Mucosa of descending colon (tissue), 3 donors: ENCODE measurements around the gene ADAMTS20. TPM values are rescaled to one million over a fixed set of nuclear protein-coding genes. Genes with fewer than 3 reads are reported as not detected.

Experiments used
- ATAC-seq: fragments of 200-7000 bp; cut with Tn5 transposase; one replicate; pipeline ENCODE4 v1.9.1; 2020; ENCODE audit warnings: mild to moderate bottlenecking, moderate library complexity
- DNase-seq, 3 donors: peaks; one replicate each; pipeline ENCODE4 v3.0.0-alpha.2; 2020
- H3K36me3 ChIP-seq: fragments of 200-600 bp; one replicate; pipeline ENCODE4 v1.8.0; 2021; ENCODE audit warnings: low read depth, mild to moderate bottlenecking
- H3K4me1 ChIP-seq: fragments of 200-600 bp; one replicate; pipeline ENCODE4 v1.8.0; 2021; ENCODE audit warnings: low read depth, mild to moderate bottlenecking
- H3K4me3 ChIP-seq: fragments of 200-600 bp; one replicate; pipeline ENCODE4 v1.8.0; 2021; ENCODE audit warnings: mild to moderate bottlenecking
- H3K9me3 ChIP-seq: fragments of 200-600 bp; one replicate; pipeline ENCODE4 v1.8.0; 2021; ENCODE audit warnings: mild to moderate bottlenecking
- intact Hi-C, 2 donors: fragments of 100-400 bp; cut with DNase I in 1 of 2; cut with micrococcal nuclease in 1 of 2; formaldehyde crosslinking; loops; one replicate each; pipeline versions ENCODE4 v1.11.0 to v1.11.1; 2022; cut with DNase I, micrococcal nuclease
- total RNA-seq, 3 donors: library from RNA; stranded (reverse); fragmentation: NEBNext Ultra II Directional in 2 of 3; extraction: Animal tissue kit (Norgen Biotek cat#: 25700) in 2 of 3; gene quantifications; one replicate each; pipeline versions ENCODE4 v1.2.1 to v1.2.4, GENCODE V29; 2021 to 2023
- TF ChIP-seq, protein P1 (sequence below): fragments of 200-600 bp; IDR thresholded peaks from one replicate; pipeline ENCODE4 v1.8.0; 2022; ENCODE audit warnings: antibody characterized with exemption, mild to moderate bottlenecking
- donor health status: DM: no; HTN: no; CAD: no; lungs with moderate emphysema.
- donor health status: DM: no; HTN: no; CAD: no.
- donor health status: DM: no; HTN: yes; CAD: no.

ADAMTS20 gene
- total RNA-seq, 3 donors from 2014 or later: not detected

DNA sequence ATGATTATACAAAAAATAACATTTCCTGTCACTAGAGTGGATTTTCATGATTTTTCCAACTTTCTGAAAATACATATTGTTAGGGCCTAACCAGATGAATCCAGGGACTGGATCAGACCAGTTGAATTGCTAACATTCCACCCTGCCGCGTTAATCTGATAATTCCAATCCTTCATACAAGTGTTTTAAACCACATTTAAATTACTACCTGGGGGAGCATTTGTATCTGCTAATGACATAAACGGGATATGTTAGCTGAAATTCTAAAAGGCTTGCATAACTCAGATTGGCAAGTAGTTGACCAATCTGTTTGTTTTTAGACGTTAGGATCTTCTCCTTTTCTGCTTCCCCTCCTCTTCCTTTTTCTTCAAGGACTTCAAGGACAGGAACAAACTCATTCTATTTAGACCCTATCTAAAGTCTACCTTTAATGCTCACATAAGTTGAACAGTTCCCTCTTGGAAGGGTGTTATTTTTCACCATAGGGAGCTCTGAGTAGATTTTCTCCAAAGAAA is 239.0 kb downstream of the ADAMTS20 start:
- H3K36me3 ChIP-seq: no peaks in the 10 kb centered on the region
- ATAC-seq (no peak), DNase-seq (no peak)
- intact Hi-C loops: no loop called here
- H3K9me3 ChIP-seq: no peaks in the 10 kb centered on the region
- H3K4me1 ChIP-seq: no peaks in the 10 kb centered on the region
- TF ChIP-seq, protein P1, sequence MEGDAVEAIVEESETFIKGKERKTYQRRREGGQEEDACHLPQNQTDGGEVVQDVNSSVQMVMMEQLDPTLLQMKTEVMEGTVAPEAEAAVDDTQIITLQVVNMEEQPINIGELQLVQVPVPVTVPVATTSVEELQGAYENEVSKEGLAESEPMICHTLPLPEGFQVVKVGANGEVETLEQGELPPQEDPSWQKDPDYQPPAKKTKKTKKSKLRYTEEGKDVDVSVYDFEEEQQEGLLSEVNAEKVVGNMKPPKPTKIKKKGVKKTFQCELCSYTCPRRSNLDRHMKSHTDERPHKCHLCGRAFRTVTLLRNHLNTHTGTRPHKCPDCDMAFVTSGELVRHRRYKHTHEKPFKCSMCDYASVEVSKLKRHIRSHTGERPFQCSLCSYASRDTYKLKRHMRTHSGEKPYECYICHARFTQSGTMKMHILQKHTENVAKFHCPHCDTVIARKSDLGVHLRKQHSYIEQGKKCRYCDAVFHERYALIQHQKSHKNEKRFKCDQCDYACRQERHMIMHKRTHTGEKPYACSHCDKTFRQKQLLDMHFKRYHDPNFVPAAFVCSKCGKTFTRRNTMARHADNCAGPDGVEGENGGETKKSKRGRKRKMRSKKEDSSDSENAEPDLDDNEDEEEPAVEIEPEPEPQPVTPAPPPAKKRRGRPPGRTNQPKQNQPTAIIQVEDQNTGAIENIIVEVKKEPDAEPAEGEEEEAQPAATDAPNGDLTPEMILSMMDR: no peak
- no peak overlapping the region for H3K4me3 ChIP-seq

DNA sequence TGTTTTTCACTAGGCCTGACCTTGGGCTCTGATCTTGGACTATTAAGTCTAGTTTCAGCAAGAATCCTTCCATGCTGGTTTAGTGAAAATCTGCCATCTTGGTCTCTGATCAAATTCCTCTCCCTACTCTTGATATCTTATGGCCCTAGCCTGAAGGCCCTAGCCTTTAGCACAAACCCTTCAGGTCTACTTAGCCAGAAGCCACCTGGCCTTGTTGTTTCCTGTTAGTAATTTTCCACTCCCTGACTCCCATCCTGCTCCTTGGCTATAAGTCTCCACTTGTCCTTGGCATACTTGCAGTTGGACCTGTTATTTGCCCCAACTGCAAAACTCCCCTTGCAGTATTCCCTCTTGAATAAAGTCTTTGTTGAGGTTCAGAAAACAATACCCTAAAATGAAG is 241.4 kb downstream of the ADAMTS20 start:
- no peak for ATAC-seq
- intact Hi-C loops: no loop called here
- TF ChIP-seq, protein P1: no peak
- Histone ChIP-seq H3K4me1 (no peaks in the 10 kb centered on the region), H3K9me3 (no peaks in the 10 kb centered on the region), H3K36me3 (no peaks in the 10 kb centered on the region), H3K4me3 (no peak overlapping the region)
- DNase-seq: no peak

- intact Hi-C loops: no loop called here
- TF ChIP-seq, protein P1: no peak
- ATAC-seq: no peak
Measured at GRCh38 chr12:43309959-43310358, 242.0 kb downstream of the ADAMTS20 start.

GRCh38 chr12:43308776-43309175 is 243.2 kb downstream of the ADAMTS20 start:
- TF ChIP-seq, protein P1: no peak
- no peak for ATAC-seq
- no peaks in the 10 kb centered on the region for H3K9me3 ChIP-seq
- H3K36me3 ChIP-seq: no peaks in the 10 kb centered on the region
- H3K4me3 ChIP-seq: no peak overlapping the region
- no peaks in the 10 kb centered on the region for H3K4me1 ChIP-seq
- intact Hi-C loops: no loop called here
- DNase-seq: no peak

More at GRCh38 chr12:43309959-43310358, 242.0 kb downstream of the ADAMTS20 start:
- Histone ChIP-seq H3K4me1 (no peaks in the 10 kb centered on the region), H3K4me3 (no peak overlapping the region), H3K9me3 (no peaks in the 10 kb centered on the region), H3K36me3 (no peaks in the 10 kb centered on the region)
- DNase-seq: no peak

- DNase-seq (no peak), ATAC-seq (no peak)
- no peak overlapping the region for H3K4me3 ChIP-seq
- peaks cover 3% of the 10 kb centered on the region for H3K9me3 ChIP-seq
- intact Hi-C loops: no loop called here
- H3K36me3 ChIP-seq: no peaks in the 10 kb centered on the region
- TF ChIP-seq, protein P1: no peak
- no peaks in the 10 kb centered on the region for H3K4me1 ChIP-seq
Measured at GRCh38 chr12:43307126-43307525, 244.9 kb downstream of the ADAMTS20 start.

DNA sequence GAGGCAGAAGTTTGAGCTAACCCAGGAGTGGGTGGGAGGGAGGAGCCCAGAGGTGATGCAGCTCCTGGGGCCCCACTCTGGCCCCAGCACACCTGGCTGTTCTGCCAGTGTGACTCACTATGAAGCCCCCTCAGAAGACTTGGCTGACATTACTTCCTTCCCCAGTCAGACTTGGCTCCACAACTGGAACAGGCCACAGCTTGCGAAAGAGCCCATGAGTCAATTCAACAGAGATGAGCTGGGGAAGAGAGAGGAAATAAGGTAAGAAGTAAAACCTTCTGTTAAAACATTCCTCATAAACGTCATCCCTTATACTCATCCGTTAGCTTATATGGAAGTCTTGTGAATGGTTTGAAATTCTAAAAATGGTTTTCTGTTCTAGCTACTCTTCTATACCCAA is 245.9 kb downstream of the ADAMTS20 start:
- H3K9me3 ChIP-seq: peaks cover 3% of the 10 kb centered on the region
- ATAC-seq: no peak
- no peaks in the 10 kb centered on the region for H3K4me1 ChIP-seq
- intact Hi-C loops: no loop called here
- no peaks in the 10 kb centered on the region for H3K36me3 ChIP-seq
- TF ChIP-seq, protein P1: no peak
- H3K4me3 ChIP-seq: no peak overlapping the region
- DNase-seq: no peak
